Mesodermal cell (in vitro differentiated cells): ENCODE results near the gene MRPS10.
"Not testable (repeated sequence)": the region's sequence is repeated elsewhere in the genome, so short reads cannot be mapped to it uniquely, and the experiment has no call there.

ENCODE experiments used
- H3K27ac ChIP-seq: 2 replicates; pipeline ENCODE4 v1.7.0; 2013; ENCODE audit warnings: mild to moderate bottlenecking, low read depth, low read length, moderate library complexity; ENCODE audit not compliant: severe bottlenecking
- H3K36me3 ChIP-seq: 2 replicates; pipeline ENCODE4 v1.7.1; 2013; ENCODE audit warnings: mild to moderate bottlenecking, low read length, moderate library complexity; ENCODE audit not compliant: control insufficient read depth, insufficient read depth
- H3K4me1 ChIP-seq: one replicate; pipeline ENCODE4 v1.7.1; 2013; ENCODE audit warnings: mild to moderate bottlenecking, low read length; ENCODE audit not compliant: insufficient read depth, control insufficient read depth, poor library complexity, severe bottlenecking
- H3K4me3 ChIP-seq: 2 replicates; pipeline ENCODE4 v1.7.0; 2013; ENCODE audit warnings: low read length, control low read depth, mild to moderate bottlenecking; ENCODE audit not compliant: insufficient read depth, poor library complexity, severe bottlenecking; ENCODE audit errors: extremely low read depth
- H3K9me3 ChIP-seq: 2 replicates; pipeline ENCODE4 v1.7.1; 2013; ENCODE audit warnings: mild to moderate bottlenecking, low read length, moderate library complexity; ENCODE audit not compliant: control insufficient read depth
- WGBS, 2 experiments: methylation state at CpG; one replicate each; pipeline ENCODE4 v1.1.5; 2013; ENCODE audit warnings: missing lambda C conversion rate in 2 of 2; ENCODE audit not compliant: insufficient coverage in 2 of 2; 5-methylcytosine and 5-hydroxymethylcytosine counted together

The MRPS10 gene

GRCh38 chr6:42207559-42207958 is 10.1 kb downstream of the MRPS10 start:
- 100% methylated on average over 1 of the region's 2 CpGs for WGBS, 2 experiments
- not testable (repeated sequence) for H3K27ac ChIP-seq, H3K9me3 ChIP-seq, H3K4me3 ChIP-seq, H3K4me1 ChIP-seq
- peaks cover 56% of the 10 kb centered on the region for H3K36me3 ChIP-seq

DNA sequence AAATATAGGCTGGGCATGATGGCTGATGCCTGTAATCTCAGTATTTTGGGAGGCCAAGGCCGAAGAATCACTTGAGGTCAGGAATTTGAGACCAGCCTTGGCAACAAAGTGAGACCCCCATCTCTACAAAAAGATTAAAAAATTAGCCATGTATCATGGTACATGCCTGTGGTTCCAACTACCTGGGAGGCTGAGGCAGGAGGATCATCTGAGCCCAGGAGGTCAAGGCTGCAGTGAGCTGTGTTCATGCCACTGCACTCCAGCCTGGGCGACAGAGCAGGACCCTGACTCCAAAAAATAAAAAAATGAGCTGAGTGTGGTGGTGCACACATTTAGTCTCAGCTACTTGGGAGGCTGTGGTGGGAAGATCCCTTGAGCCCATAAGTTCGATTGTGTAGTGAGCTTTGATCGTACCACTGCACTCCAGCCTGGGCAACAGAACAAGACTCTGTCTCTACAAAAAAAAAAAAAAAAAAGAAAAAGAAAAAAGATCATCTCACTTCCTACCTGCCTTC is 12.8 kb downstream of the MRPS10 start:
- Histone ChIP-seq H3K4me3 (no peak overlapping the region), H3K27ac (no peak overlapping the region), H3K36me3 (peaks cover 33% of the 10 kb centered on the region), H3K4me1 (peaks cover 7% of the 10 kb centered on the region), H3K9me3 (no peaks in the 10 kb centered on the region)
- 94% methylated on average over 2 of the region's 4 CpGs; no CpG with 5 or more reads in 1 of the 2 experiments for WGBS, 2 experiments

DNA sequence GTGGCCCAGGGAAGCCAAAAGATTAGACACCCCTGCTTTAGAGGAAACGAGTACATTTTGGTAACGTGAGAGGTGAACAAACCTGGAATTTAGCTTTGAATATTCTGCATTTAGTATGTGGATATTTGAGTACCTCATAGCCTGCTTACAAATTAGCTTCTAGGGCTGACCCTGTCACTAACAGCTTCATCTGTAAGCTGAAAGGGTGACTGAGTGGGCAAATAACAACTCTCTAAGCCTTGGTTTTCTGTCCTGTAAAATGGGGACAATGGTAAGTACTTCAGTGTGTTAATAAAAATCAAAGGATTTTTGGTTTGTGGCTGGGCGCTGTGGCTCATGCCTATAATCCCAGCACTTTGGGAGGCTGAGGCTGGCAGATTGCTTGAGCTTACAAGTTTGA is 14.5 kb downstream of the MRPS10 start:
- H3K36me3 ChIP-seq: peaks cover 17% of the 10 kb centered on the region
- no peak overlapping the region for H3K4me3 ChIP-seq
- H3K27ac ChIP-seq: no peak overlapping the region
- H3K4me1 ChIP-seq: peaks cover 7% of the 10 kb centered on the region
- WGBS, 2 experiments: 86 to 100% methylated on average over 3 of the region's 3 CpGs
- no peaks in the 10 kb centered on the region for H3K9me3 ChIP-seq

GRCh38 chr6:42202131-42202915 is 15.3 kb downstream of the MRPS10 start:
- H3K36me3 ChIP-seq: peaks cover 13% of the 10 kb centered on the region
- 92 to 94% methylated on average over 4 to 10 of the region's 13 CpGs for WGBS, 2 experiments
- H3K4me1 ChIP-seq: peaks cover 12% of the 10 kb centered on the region
- H3K4me3 ChIP-seq, H3K27ac ChIP-seq, H3K9me3 ChIP-seq: not testable (repeated sequence)

GRCh38 chr6:42201382-42201781 is 16.3 kb downstream of the MRPS10 start:
- no peak overlapping the region for H3K4me3 ChIP-seq
- H3K36me3 ChIP-seq: peaks cover 8% of the 10 kb centered on the region
- no peaks in the 10 kb centered on the region for H3K9me3 ChIP-seq
- no peak overlapping the region for H3K27ac ChIP-seq
- WGBS, 2 experiments: 100% methylated on average over 1 of the region's 3 CpGs; no CpG with 5 or more reads in 1 of the 2 experiments
- H3K4me1 ChIP-seq: peaks cover 12% of the 10 kb centered on the region

- H3K4me3 ChIP-seq: no peak overlapping the region
- peaks cover 12% of the 10 kb centered on the region for H3K4me1 ChIP-seq
- no peaks in the 10 kb centered on the region for H3K9me3 ChIP-seq
- no peaks in the 10 kb centered on the region for H3K36me3 ChIP-seq
- no peak overlapping the region for H3K27ac ChIP-seq
- 76 to 93% methylated on average over 1 of the region's 1 CpG for WGBS, 2 experiments
These were observed 17.6 kb downstream of the MRPS10 start for GRCh38 chr6:42200035-42200434.

- Histone ChIP-seq H3K36me3 (no peaks in the 10 kb centered on the region), H3K4me3 (no peak overlapping the region), H3K27ac (no peak overlapping the region), H3K4me1 (peaks cover 12% of the 10 kb centered on the region), H3K9me3 (no peaks in the 10 kb centered on the region)
- WGBS, 2 experiments: 98 to 100% methylated on average over 2 to 5 of the region's 5 CpGs
These were observed 18.3 kb downstream of the MRPS10 start for GRCh38 chr6:42199106-42199981.

DNA sequence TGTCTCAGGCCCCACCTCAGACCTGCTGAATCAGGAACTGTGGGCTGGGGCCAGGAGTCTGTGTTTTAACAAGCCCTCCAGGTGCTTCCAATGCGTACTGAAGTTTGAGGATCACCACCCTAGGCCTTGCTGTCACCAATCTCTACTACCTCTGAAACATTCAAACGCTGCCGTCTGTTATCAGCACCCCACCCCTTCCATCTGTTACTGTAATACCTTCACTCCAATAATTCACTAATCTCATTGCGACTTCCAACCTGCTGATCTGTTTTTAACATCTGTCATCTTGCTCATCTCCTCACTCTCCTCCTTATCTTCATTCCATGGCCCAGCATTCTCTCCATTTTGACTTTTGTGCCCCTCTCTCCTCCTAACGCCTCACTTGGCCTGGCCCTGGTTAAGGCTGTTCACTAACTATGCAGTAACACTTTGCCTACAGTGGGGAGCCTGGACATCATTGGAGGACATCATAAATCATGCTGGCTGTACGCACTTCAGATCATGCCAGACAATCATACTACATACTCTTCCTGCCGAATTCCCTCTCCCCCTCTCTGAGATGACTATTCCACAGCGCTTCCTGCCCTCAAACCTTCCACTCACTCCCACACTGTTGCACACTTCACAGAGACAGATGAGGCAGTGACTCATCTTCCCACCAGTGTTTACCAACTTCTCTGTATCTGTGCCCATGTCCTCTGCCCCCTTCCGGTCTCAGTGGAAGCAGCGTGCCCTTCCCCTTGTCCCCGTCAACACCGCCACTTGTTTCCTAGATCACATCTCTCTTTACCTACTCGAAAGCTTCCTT is 19.9 kb downstream of the MRPS10 start:
- Histone ChIP-seq H3K4me1 (peaks cover 15% of the 10 kb centered on the region), H3K9me3 (no peaks in the 10 kb centered on the region), H3K4me3 (no peak overlapping the region), H3K27ac (no peak overlapping the region), H3K36me3 (no peaks in the 10 kb centered on the region)
- 90 to 93% methylated on average over 13 of the region's 13 CpGs for WGBS, 2 experiments

GRCh38 chr6:42195415-42195814 is 22.2 kb downstream of the MRPS10 start:
- H3K9me3 ChIP-seq: no peaks in the 10 kb centered on the region
- H3K4me3 ChIP-seq: no peak overlapping the region
- peaks cover 11% of the 10 kb centered on the region for H3K4me1 ChIP-seq
- no peak overlapping the region for H3K27ac ChIP-seq
- H3K36me3 ChIP-seq: no peaks in the 10 kb centered on the region
- WGBS, 2 experiments: 83 to 91% methylated on average over 3 of the region's 4 CpGs

DNA sequence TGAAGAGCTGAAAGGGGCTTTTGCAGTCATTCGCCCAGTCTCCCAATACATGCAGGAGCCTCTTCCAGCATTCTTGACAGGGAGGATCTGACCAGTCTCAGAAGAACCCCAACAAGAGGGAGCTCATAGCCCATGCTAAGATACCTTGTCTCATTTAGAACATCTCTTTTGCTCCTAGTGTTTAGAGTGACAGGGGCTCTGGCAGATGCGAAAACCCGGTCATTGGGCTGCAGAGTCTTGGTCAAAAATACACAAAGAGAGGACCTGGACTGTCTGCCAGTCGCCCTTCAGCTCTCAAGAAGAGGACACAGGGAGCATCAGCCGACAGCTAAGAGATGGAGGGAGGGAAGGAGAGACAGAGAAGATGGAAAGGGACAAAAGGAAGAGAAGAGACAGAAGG is 23.6 kb downstream of the MRPS10 start:
- H3K4me1 ChIP-seq: peaks cover 8% of the 10 kb centered on the region
- WGBS, 2 experiments: 91 to 93% methylated on average over 5 of the region's 5 CpGs
- no peaks in the 10 kb centered on the region for H3K9me3 ChIP-seq
- H3K4me3 ChIP-seq: no peak overlapping the region
- H3K36me3 ChIP-seq: no peaks in the 10 kb centered on the region
- H3K27ac ChIP-seq: peak overlapping the region; percentile 11
